ENCODE measurements around the gene SECTM1.

The SECTM1 gene

DNA sequence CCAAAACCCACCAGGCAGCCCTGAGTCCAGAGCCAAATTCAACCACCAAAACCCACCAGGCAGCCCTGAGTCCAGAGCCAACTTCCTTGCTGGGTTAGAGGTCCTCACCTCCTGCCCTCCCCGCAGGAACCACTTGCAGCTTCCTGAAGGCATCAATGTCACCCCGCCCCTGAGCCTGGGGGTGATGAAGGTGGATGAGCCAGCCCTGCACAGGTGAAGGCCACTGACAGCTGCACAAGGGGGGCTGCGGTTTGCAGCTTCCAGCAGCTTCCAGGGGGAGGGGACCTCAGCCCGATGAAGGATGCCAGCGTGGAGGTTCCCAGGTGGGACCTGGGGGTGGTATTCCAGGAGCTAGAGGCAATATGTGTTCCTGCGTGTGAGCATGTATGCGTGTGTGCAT is 52.5 kb downstream of the SECTM1 start:
- H3K4me3 ChIP-seq (ENCODE audit: low read depth, low read length), result no peak overlapping the region
- DNase-seq (ENCODE audit: low read depth), result no peak
- TF ChIP-seq, protein P1, sequence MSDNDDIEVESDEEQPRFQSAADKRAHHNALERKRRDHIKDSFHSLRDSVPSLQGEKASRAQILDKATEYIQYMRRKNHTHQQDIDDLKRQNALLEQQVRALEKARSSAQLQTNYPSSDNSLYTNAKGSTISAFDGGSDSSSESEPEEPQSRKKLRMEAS (IDR thresholded peaks at IDR 0.05; ENCODE audit: low read depth, low read length), result no peak
- TF ChIP-seq POLR2A (IDR thresholded peaks at IDR 0.05; ENCODE audit: extremely low read depth, insufficient read length) (no peak), MYC (IDR thresholded peaks at IDR 0.05; ENCODE audit: low read depth, low read length) (no peak)

DNA sequence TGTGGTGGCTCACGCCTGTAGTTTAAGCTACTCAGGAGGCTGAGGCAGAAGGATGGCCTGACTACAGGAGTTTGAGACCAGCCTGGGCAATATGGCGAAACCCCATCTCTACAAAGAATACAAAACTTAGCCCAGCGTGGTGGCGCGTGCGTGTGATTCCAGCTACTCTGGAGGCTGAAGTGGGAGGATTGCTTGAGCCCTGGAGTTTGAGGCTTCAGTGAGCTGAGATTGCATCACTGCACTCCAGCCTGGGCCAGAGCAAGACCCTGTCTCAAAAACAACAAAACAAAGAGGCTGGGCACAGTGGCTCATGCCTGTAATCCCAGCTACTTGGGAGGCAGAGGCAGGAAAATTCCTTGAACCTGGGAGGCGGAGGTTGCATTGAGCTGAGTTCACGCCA is 53.0 kb downstream of the SECTM1 start:
- DNase-seq (ENCODE audit: low read depth), result no peak
- H3K4me3 ChIP-seq (ENCODE audit: low read depth, low read length), result no peak overlapping the region
- TF ChIP-seq POLR2A (IDR thresholded peaks at IDR 0.05; ENCODE audit: extremely low read depth, insufficient read length) (no peak), MYC (IDR thresholded peaks at IDR 0.05; ENCODE audit: low read depth, low read length) (no peak)
- TF ChIP-seq, protein P2, sequence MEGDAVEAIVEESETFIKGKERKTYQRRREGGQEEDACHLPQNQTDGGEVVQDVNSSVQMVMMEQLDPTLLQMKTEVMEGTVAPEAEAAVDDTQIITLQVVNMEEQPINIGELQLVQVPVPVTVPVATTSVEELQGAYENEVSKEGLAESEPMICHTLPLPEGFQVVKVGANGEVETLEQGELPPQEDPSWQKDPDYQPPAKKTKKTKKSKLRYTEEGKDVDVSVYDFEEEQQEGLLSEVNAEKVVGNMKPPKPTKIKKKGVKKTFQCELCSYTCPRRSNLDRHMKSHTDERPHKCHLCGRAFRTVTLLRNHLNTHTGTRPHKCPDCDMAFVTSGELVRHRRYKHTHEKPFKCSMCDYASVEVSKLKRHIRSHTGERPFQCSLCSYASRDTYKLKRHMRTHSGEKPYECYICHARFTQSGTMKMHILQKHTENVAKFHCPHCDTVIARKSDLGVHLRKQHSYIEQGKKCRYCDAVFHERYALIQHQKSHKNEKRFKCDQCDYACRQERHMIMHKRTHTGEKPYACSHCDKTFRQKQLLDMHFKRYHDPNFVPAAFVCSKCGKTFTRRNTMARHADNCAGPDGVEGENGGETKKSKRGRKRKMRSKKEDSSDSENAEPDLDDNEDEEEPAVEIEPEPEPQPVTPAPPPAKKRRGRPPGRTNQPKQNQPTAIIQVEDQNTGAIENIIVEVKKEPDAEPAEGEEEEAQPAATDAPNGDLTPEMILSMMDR (IDR thresholded peaks at IDR 0.05; ENCODE audit: low read depth, low read length), result no peak
- TF ChIP-seq, protein P1 (IDR thresholded peaks at IDR 0.05; ENCODE audit: low read depth, low read length), result no peak

DNA sequence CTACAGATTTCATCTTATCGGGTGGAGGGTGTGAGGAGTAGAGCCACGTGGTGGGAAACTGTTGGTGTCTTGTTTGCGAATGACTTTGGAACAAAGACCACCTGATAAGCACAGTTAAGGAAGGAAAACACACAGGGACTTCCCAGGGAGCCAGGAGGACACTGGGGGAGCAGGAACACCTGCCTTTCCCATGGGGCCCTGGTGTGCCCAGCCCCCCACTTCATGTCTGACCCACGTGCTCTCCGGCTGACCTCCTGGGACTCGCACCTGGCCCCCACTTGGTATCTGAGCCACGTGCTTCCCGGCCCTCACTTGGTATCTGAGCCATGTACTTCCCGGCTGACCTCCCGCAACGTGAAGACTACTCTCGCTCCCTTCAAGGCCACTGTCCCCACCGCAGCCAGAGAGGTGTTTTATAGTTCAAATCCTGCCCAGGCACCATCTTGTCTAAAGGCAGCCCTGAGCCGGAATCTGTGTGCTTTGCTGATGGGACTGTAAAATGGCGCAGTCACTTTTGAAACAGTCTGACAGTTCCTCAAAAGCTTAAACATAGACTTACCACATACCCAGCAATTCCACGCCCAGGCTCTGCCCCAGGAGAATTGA is 54.7 kb downstream of the SECTM1 start:
- no peak overlapping the region for H3K4me3 ChIP-seq (ENCODE audit: low read depth, low read length)
- TF ChIP-seq, protein P2 (IDR thresholded peaks at IDR 0.05; ENCODE audit: low read depth, low read length), result no peak
- TF ChIP-seq POLR2A (IDR thresholded peaks at IDR 0.05; ENCODE audit: extremely low read depth, insufficient read length), result no peak
- TF ChIP-seq MYC (IDR thresholded peaks at IDR 0.05; ENCODE audit: low read depth, low read length), result no peak
- peak; percentile 59 for DNase-seq (ENCODE audit: low read depth)

DNA sequence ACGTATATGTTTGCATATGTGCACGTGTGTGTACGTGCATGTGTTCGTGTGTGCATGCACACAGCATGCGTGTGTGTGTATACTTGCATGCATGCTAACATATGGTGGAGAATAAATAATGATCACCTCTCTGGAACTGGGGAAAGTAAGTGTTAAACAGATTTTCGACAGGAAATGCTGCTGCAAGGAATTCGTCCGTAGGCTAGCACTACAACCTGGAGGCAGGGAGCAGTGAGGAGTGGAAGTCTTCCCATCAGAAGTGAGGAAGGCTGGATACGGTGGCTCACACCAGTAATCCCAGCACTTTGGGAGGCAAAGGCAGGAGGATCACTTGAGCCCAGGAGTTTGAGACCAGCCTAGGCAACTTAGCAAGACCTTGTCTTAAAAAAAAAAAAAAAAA is 55.3 kb downstream of the SECTM1 start:
- H3K4me3 ChIP-seq (ENCODE audit: low read depth, low read length), result no peak overlapping the region
- TF ChIP-seq, protein P1 (IDR thresholded peaks at IDR 0.05; ENCODE audit: low read depth, low read length), result no peak
- TF ChIP-seq, protein P2 (IDR thresholded peaks at IDR 0.05; ENCODE audit: low read depth, low read length), result no peak
- no peak for TF ChIP-seq MYC (IDR thresholded peaks at IDR 0.05; ENCODE audit: low read depth, low read length)
- TF ChIP-seq POLR2A (IDR thresholded peaks at IDR 0.05; ENCODE audit: extremely low read depth, insufficient read length), result no peak
- no peak for DNase-seq (ENCODE audit: low read depth)

DNA sequence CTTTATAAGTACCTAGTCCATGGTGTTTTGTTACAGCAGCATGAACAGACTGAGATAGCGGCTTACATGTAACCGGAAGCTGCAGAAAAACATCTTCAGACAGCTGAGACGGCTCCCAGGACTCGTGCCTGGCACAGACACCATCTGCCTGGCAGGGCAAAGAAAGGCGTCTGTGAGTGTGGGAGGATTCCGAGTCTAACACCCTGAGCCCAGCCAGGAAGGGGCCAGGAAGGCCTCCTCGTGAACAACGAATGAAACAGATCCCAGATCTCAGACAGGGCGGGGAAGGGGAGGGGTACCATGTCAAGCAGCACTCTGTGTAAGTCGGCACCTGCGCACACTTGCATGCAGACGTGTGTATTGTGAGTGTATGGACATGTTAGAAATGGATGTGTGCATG is 55.7 kb downstream of the SECTM1 start:
- TF ChIP-seq, protein P1 (IDR thresholded peaks at IDR 0.05; ENCODE audit: low read depth, low read length), result no peak
- no peak for TF ChIP-seq POLR2A (IDR thresholded peaks at IDR 0.05; ENCODE audit: extremely low read depth, insufficient read length)
- TF ChIP-seq, protein P2 (IDR thresholded peaks at IDR 0.05; ENCODE audit: low read depth, low read length), result no peak
- no peak for TF ChIP-seq MYC (IDR thresholded peaks at IDR 0.05; ENCODE audit: low read depth, low read length)
- DNase-seq (ENCODE audit: low read depth), result no peak
- H3K4me3 ChIP-seq (ENCODE audit: low read depth, low read length), result no peak overlapping the region

DNA sequence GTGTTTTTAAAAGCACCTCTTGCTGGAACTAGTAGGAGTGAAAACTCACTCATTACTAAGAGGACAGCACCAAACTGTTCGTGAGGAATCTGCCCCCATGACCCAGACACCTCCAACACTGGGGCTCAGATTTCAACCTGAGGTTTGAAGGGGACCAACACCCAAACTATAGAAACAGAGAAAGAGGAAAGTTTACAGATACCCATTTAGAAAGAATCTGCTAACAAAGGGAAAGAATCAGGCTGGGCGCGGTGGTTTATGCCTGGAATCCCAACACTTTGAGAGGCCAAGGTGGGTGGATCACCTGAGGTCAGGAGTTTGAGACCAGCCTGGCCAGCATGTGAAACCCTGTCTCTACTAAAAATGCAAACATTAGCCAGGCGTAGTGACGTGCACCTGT is 56.6 kb downstream of the SECTM1 start:
- TF ChIP-seq MYC (IDR thresholded peaks at IDR 0.05; ENCODE audit: low read depth, low read length), result no peak
- TF ChIP-seq POLR2A (IDR thresholded peaks at IDR 0.05; ENCODE audit: extremely low read depth, insufficient read length), result no peak
- TF ChIP-seq, protein P1 (IDR thresholded peaks at IDR 0.05; ENCODE audit: low read depth, low read length), result no peak
- TF ChIP-seq, protein P2 (IDR thresholded peaks at IDR 0.05; ENCODE audit: low read depth, low read length), result no peak
- DNase-seq (ENCODE audit: low read depth), result no peak
- H3K4me3 ChIP-seq (ENCODE audit: low read depth, low read length), result no peak overlapping the region

Data from NB4 (cell line).